Osteoblast (primary cell): ENCODE data around the gene TBL1X. TPM values are rescaled to one million over a fixed set of nuclear protein-coding genes. Genes with fewer than 3 reads are reported as not detected.
"Not testable (repeated sequence)": the region's sequence is repeated elsewhere in the genome, so short reads cannot be mapped to it uniquely, and the experiment has no call there.

ENCODE experiments used
- DNase-seq: peaks from one replicate; pipeline ENCODE4 v3.0.0; 2011; ENCODE audit warnings: low spot score, mixed read lengths; ENCODE audit not compliant: insufficient read length; ENCODE audit errors: missing footprints
- H2AFZ ChIP-seq: 2 replicates; pipeline ENCODE4 v1.6.0; 2011; ENCODE audit warnings: mild to moderate bottlenecking, low read length
- H3K27ac ChIP-seq: 2 replicates; pipeline ENCODE4 v1.5.1; 2011; ENCODE audit warnings: mild to moderate bottlenecking, low read depth, low read length, moderate library complexity
- H3K27me3 ChIP-seq: 2 replicates; pipeline ENCODE4 v1.6.0; 2012; ENCODE audit warnings: mild to moderate bottlenecking, control low read depth, inconsistent platforms, low read length, moderate library complexity; ENCODE audit not compliant: insufficient read depth
- H3K36me3 ChIP-seq: 2 replicates; pipeline ENCODE4 v1.5.1; 2011; ENCODE audit warnings: mild to moderate bottlenecking, low read length, control low read depth, moderate library complexity; ENCODE audit not compliant: insufficient read depth
- H3K4me1 ChIP-seq: 2 replicates; pipeline ENCODE4 v1.5.1; 2011; ENCODE audit warnings: mild to moderate bottlenecking, low read length, control low read depth, moderate library complexity; ENCODE audit not compliant: insufficient read depth
- H3K4me2 ChIP-seq: 2 replicates; pipeline ENCODE4 v1.6.0; 2011; ENCODE audit warnings: mild to moderate bottlenecking, low read length; ENCODE audit not compliant: insufficient read depth
- H3K4me3 ChIP-seq: fragments of 200-600 bp; sonication (generic); 3 replicates; pipeline ENCODE4 v1.5.1; 2012; ENCODE audit warnings: mild to moderate bottlenecking, low read length, inconsistent platforms; ENCODE audit not compliant: insufficient read depth
- H3K79me2 ChIP-seq: 2 replicates; pipeline ENCODE4 v1.6.0; 2012; ENCODE audit warnings: mild to moderate bottlenecking, low read length, control low read depth, inconsistent platforms; ENCODE audit not compliant: insufficient read depth
- H3K9me3 ChIP-seq: 2 replicates; pipeline ENCODE4 v1.5.1; 2011; ENCODE audit warnings: low read depth, low read length, control low read depth
- H4K20me1 ChIP-seq: 2 replicates; pipeline ENCODE4 v1.6.0; 2012; ENCODE audit warnings: mild to moderate bottlenecking, low read length, control low read depth; ENCODE audit not compliant: insufficient read depth
- total RNA-seq: library from RNA; depleted of rRNA; stranded (reverse); fragments of >200 nt; gene quantifications from 2 replicates; pipeline ENCODE4 v1.2.3, GENCODE V29; 2012
- TF ChIP-seq, protein P1 (sequence below): IDR thresholded peaks from 2 replicates; pipeline ENCODE4 v1.5.1; 2011; ENCODE audit warnings: mild to moderate bottlenecking, low read depth, low read length, moderate library complexity; ENCODE audit errors: extremely low read depth

TBL1X gene
- total RNA-seq, 1 donor: 15.2 TPM

DNA sequence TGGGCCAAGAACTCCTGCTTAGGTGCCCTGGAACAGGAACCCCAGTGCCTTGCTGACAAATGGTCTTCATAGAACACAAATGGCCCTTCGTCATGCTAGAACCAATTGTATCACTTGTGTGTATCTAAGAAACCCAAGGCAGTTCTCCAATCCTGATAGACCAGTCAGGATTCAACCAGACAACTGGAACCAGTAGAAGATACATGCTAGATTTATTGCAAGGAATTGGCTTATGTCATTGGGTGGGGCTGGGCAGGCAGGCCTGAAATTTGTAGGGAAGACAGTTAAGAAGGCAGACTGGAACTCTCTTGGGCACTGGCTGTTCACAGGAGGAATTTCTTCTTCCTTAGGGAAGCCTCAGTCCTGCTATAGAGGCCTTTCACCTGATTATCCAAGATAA lies 17.0 kb upstream of the TBL1X start:
- Histone ChIP-seq H3K4me3 (no peak overlapping the region), H3K27ac (no peak overlapping the region), H3K4me1 (no peaks in the 10 kb centered on the region), H2AFZ (no peak overlapping the region), H3K79me2 (no peaks in the 10 kb centered on the region), H3K9me3 (no peaks in the 10 kb centered on the region), H4K20me1 (no peaks in the 10 kb centered on the region), H3K27me3 (no peaks in the 10 kb centered on the region), H3K4me2 (no peak overlapping the region), H3K36me3 (no peaks in the 10 kb centered on the region)
- TF ChIP-seq, protein P1, sequence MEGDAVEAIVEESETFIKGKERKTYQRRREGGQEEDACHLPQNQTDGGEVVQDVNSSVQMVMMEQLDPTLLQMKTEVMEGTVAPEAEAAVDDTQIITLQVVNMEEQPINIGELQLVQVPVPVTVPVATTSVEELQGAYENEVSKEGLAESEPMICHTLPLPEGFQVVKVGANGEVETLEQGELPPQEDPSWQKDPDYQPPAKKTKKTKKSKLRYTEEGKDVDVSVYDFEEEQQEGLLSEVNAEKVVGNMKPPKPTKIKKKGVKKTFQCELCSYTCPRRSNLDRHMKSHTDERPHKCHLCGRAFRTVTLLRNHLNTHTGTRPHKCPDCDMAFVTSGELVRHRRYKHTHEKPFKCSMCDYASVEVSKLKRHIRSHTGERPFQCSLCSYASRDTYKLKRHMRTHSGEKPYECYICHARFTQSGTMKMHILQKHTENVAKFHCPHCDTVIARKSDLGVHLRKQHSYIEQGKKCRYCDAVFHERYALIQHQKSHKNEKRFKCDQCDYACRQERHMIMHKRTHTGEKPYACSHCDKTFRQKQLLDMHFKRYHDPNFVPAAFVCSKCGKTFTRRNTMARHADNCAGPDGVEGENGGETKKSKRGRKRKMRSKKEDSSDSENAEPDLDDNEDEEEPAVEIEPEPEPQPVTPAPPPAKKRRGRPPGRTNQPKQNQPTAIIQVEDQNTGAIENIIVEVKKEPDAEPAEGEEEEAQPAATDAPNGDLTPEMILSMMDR: no peak
- DNase-seq: no peak

- TF ChIP-seq, protein P1: no peak
Measured at GRCh38 chrX:9456250-9457074, 8.4 kb upstream of the TBL1X start.

GRCh38 chrX:9458034-9458433 lies 6.8 kb upstream of the TBL1X start:
- not testable (repeated sequence) for DNase-seq, H4K20me1 ChIP-seq, H3K79me2 ChIP-seq, H3K4me3 ChIP-seq, H3K36me3 ChIP-seq, H3K27ac ChIP-seq, H3K27me3 ChIP-seq, H3K4me2 ChIP-seq, H2AFZ ChIP-seq, H3K9me3 ChIP-seq, H3K4me1 ChIP-seq

More at GRCh38 chrX:9456250-9457074, 8.4 kb upstream of the TBL1X start:
- DNase-seq: no peak
- Histone ChIP-seq H4K20me1 (no peaks in the 10 kb centered on the region), H3K36me3 (no peaks in the 10 kb centered on the region), H3K4me1 (no peaks in the 10 kb centered on the region), H3K4me2 (no peak overlapping the region), H3K27ac (no peak overlapping the region), H3K9me3 (no peaks in the 10 kb centered on the region), H3K4me3 (no peak overlapping the region), H2AFZ (no peak overlapping the region), H3K79me2 (no peaks in the 10 kb centered on the region), H3K27me3 (no peaks in the 10 kb centered on the region)

DNA sequence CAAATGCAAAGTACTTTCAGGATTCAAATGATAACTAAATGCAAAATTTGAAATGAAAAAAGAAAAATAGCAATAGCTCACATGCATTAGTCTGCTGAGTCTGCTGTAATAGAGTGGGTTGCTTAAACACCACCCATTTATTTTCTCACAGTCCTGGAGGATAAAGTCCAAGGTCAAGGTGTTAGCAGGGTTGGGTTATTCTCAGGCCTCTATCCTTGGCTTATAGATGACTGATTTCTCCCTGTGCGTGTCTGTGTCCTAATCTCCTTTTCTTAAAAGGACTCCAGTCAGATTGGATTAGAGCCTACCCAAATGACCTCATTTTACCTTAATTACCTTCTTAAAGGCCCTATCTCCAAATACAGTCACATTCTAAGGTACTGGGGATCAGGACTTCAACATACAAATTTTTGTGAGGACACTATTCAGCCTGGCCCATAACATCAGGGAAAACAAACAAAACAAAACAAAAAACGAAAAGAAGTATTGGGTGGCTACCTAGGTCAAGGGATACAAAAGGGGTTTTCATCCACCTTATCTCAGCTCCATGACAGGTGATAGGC lies 6.3 kb upstream of the TBL1X start:
- DNase-seq: no peak
- Histone ChIP-seq H3K79me2 (no peaks in the 10 kb centered on the region), H3K4me1 (peaks cover 4% of the 10 kb centered on the region), H3K27ac (no peak overlapping the region), H3K36me3 (no peaks in the 10 kb centered on the region), H3K27me3 (no peaks in the 10 kb centered on the region), H4K20me1 (no peaks in the 10 kb centered on the region), H2AFZ (no peak overlapping the region), H3K4me3 (no peak overlapping the region), H3K4me2 (no peak overlapping the region), H3K9me3 (no peaks in the 10 kb centered on the region)
- TF ChIP-seq, protein P1: no peak
